T-helper 22 cell (primary cell): ENCODE data around the gene NTNG2.

Source experiments
- DNase-seq: peaks from one replicate; pipeline ENCODE4 v3.0.0-alpha.2; 2020; ENCODE audit warnings: low read depth

Gene NTNG2

GRCh38 chr9:132146575-132146974, 15.3 kb upstream of the NTNG2 start:
- DNase-seq: no peak

DNA sequence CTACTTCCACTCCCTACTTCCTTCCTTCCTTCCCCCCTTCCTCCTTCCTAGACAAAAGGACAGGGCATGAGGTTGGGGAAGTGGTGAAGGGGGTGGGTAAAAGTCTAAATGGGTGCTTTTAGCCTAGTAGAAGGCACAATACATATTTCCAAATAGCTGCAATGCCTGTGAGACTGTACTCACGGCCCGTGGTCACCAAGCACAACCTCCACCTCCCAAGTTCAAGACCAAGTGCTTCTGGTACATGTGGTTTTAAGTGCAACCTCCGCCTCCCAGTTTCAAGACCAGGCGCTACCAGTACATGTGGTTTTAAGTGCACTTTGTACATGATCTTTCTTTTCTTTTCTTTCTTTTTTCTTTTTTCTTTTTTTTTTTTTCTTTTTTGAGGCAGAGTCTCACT, 14.5 kb upstream of the NTNG2 start:
- no peak for DNase-seq

- DNase-seq: no peak
Observed at GRCh38 chr9:132147839-132148238, 14.0 kb upstream of the NTNG2 start.

GRCh38 chr9:132150256-132150655, 11.6 kb upstream of the NTNG2 start:
- no peak for DNase-seq

DNA sequence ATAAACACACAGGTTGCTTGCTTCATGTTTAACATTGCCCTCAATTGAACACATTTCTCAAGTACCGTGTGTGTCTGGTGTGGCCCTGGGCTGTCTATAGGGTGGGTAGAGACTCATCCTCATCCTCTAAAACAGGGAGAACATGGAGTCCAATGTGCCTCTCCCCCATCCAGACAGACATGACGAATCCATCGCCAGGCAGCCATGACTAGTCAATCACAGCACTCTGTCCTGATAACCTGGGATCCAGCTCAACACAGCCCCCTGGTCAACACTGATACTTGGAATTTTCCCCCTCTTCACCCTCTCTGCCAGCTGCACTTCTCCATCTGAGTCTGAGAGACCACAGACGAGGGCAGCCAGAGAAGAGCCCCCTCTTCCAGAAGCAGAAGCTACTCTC, 10.7 kb upstream of the NTNG2 start:
- DNase-seq: no peak

DNA sequence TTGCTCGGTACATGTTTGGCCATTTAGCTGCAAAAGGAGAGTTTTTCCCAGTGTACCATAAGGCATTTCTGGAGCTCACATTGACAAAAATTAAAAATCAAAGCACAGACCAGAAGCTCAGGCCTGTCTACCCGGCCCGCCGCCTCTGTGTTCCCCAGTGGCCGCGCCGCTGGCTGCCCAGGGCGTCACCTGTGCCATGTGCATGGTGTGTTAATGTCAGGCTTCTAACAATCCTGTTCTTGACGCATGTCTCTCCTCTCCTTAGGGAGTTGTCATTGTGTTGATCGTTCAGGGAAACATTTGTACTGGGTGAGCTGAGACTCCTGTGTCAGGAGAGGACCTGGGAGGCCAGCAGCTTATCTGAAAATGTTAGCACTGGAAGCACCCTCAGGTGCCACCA, 9.6 kb upstream of the NTNG2 start:
- no peak for DNase-seq

DNA sequence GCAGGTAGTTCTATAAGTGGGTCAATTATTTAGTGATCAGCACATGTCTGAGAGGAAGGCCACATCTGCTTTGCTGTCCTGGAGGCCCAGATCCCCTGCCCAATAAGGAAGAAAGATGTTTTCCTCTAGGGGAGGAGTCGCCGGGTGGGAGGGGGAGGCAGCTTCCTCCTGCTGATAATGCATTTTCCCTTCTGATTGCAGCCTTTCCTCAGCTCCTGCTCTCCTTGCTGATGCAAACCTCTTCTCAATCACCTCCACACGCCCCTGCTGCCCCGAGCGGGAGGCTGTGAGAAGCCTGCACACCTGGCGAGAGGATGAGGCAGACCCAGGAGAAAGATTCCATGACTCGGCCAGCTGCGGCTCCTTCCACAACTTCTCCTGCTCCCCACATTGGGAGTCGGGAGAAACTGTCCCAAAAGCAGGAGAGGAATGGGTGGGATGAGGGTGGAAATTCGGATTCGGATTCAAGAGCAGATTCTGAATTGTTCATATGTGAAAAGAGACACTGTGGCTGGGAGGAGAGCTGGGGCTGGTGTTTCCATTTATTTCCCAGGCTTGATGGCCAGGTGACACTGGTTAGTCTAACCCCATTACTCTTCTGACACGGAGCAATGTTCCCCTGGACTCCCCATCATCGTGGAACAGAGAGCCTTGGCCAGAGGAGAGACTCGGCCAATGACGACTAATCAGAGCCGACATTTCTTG, 6.8 kb upstream of the NTNG2 start:
- DNase-seq: no peak

DNA sequence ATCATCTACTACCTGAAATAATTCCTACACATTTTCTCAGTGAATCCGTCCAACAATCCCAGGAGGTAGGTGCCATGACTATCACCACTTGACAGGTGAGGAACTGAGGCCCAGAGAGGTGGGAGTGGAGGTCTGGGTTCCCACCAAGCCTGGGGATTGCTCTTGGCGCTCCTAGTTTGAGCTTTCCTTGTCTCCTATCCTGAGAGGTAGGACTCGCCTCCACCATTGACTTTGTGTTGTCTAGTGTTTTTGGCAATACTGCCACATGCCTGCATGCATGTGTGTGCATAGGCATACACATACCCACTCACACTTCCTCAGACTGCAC, 6.3 kb upstream of the NTNG2 start:
- DNase-seq: no peak

DNA sequence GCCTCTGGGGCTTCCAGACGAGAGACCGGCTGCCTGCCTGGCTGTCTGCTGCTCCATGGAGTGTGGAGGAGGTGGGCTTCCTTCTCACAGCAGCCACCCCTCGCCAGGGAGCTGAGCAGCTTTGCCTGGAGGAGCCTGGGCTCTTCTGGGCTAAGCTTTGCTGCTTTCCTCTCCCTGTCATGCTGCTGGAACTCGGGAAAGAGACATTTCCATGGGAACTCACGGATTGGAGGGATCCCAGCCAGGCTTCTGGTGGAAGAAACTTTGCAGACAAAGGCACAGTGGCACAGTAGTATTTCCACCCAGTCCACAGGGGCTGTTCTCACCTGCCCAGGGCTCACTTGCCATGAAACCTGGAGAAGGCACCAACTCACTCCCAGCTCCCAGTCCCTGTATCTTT, 5.6 kb upstream of the NTNG2 start:
- DNase-seq: no peak

DNA sequence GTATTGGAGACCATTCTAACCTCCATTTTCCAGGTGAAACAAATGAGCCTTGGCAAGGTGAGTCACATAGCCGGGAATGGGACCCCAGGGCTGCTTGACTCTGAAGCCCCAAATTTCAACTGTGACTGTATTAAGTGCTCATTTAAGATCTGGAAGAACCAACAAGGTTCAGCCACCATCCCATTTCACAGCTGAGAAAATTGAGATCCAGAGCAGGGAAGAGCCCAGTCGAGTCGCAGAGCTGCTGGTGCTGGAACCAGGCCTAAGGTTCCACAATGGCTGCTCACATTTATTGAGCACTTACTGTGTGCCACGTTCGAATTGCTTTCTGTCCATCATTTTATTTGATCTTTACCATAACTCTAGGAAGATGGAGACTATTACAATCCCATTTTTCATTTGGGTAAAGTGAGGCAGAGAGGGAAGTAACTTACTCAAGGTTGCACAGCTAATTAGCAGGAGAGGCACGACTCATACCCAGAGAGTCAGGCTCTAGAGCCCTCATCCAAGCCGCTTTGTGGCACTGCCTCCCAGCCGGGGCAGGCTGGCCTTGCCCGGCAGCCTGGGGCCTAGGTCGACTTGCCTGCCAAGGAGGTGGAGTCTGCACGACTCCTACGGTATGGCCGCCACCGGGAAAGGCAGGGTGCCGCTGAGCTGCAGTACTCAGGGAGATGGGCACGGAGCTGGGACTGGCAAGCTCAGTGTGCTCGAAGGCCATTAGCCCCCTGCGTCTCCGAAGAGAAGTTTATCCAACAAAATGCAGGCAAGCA, 4.3 kb upstream of the NTNG2 start:
- DNase-seq: no peak

DNA sequence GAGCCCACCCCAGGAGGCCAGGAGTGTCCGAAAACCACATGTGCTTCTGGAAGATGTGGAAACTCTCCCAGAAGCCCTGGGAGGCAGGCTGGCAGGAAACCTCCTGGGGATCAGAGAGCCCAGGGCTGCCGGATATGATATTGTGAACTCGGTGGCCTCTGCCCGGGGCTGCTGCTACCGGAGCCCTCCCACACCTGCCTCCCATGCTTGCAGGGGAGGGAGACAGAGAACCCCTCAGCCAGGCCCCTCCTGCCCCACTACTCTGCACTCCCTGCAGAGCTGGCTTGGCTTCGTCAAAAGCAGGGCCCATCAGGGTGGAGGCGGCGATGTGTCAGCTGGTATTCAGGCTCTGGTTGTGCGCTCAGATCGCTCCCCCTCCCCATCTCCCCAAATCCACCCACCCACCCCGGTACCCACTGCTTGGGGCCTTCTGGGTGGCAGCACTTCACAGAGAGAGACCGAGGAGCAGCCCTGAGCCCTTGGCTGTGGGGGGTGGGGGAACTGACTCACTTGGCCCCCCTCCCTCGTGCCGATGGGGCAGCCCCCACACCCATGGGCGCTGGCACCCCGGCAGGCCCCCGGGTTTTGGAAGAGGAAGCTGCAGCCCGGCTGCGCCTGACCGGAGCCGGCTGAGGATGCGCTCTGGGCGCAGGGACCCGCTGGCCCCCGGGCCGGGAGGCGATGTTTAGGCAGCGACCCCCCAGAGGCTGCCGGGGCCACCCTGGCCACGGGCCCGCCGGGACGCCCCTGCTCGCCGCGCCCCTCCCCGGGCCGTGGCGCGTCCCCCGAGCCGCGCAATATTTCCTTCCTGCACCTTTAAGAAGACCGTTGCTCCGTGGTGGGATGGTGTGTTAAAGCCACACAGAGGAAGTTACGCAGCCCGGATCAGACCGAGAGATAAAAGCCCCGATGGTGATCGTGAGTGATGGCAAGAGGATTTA, 786 bp upstream of the NTNG2 start:
- DNase-seq: peak; percentile 39

GRCh38 chr9:132162764-132163456, 1.1 kb downstream of the NTNG2 start:
- DNase-seq: no peak

GRCh38 chr9:132163457-132163875, 1.6 kb downstream of the NTNG2 start:
- no peak for DNase-seq

GRCh38 chr9:132163876-132164603, 2.2 kb downstream of the NTNG2 start:
- no peak for DNase-seq

- DNase-seq: no peak
Observed at GRCh38 chr9:132164604-132165362, 2.9 kb downstream of the NTNG2 start.

DNA sequence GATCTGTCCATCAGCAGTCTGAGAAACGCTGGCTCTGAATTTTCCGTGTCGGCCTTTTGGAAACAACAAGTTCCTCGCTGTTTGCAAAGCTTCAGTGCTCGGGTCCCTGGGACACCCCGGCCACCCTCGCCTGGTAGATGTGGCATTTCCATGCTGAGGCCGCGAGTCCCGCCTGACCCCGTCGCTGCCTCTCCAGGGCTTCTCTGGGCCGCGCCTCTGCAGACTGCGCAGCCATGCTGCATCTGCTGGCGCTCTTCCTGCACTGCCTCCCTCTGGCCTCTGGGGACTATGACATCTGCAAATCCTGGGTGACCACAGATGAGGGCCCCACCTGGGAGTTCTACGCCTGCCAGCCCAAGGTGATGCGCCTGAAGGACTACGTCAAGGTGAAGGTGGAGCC, 4.7 kb downstream of the NTNG2 start:
- no peak for DNase-seq

- DNase-seq: no peak
Observed at GRCh38 chr9:132167192-132167591, 5.3 kb downstream of the NTNG2 start.

DNA sequence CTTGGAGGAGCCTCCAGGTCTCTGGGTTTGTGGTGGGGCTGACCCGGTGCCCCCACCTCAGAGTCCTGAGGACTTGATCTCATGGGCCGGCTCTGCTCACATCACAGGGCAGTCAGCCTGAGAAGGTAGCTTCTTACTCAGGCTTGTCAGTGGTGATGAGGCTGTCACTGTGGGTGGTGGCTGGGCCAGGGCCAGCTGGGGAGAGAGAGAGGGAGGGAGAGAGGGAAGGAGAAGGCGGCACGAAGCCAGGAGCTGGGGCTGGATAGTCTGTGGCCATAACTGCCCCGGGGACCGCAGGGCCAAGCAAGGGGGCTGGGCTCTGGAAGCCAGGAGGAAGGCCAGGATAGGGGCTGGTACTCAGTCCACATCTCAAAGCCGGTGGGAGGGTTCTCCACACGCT, 6.5 kb downstream of the NTNG2 start:
- no peak for DNase-seq

- no peak for DNase-seq
Observed at GRCh38 chr9:132168851-132169250, 7.0 kb downstream of the NTNG2 start.

- DNase-seq: peak; percentile 18
Observed at GRCh38 chr9:132169672-132170392, 8.0 kb downstream of the NTNG2 start.
